ENCODE measurements around the gene ANKRD23.

ANKRD23 gene

DNA sequence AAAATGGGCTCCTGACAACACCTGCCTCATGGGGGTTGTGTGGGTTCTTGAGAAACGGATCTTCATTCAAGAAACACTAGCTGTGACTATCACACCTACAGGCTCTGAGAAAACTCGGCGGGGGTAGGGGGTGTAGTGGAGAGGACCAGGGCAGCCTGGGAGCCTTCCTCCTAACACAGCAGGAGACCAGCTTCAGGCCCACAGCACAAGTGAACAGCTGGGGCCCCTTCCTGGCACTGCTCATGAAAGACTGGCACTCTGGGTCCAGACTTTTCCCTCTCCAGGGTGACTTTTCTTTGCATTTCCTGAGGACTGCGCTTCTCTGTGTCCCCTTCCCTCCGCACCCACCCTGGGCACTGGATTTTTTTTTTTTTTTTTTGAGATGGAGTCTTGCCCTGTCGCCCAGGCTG is 33.2 kb upstream of the ANKRD23 start:
- no peak for DNase-seq (ENCODE audit: low read depth)
- TF ChIP-seq, protein P1, sequence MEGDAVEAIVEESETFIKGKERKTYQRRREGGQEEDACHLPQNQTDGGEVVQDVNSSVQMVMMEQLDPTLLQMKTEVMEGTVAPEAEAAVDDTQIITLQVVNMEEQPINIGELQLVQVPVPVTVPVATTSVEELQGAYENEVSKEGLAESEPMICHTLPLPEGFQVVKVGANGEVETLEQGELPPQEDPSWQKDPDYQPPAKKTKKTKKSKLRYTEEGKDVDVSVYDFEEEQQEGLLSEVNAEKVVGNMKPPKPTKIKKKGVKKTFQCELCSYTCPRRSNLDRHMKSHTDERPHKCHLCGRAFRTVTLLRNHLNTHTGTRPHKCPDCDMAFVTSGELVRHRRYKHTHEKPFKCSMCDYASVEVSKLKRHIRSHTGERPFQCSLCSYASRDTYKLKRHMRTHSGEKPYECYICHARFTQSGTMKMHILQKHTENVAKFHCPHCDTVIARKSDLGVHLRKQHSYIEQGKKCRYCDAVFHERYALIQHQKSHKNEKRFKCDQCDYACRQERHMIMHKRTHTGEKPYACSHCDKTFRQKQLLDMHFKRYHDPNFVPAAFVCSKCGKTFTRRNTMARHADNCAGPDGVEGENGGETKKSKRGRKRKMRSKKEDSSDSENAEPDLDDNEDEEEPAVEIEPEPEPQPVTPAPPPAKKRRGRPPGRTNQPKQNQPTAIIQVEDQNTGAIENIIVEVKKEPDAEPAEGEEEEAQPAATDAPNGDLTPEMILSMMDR (conservative IDR thresholded peaks at IDR 0.05; ENCODE audit: low read depth, low read length): no peak
- H3K4me3 ChIP-seq (ENCODE audit: low read depth, low read length): no peak overlapping the region

DNA sequence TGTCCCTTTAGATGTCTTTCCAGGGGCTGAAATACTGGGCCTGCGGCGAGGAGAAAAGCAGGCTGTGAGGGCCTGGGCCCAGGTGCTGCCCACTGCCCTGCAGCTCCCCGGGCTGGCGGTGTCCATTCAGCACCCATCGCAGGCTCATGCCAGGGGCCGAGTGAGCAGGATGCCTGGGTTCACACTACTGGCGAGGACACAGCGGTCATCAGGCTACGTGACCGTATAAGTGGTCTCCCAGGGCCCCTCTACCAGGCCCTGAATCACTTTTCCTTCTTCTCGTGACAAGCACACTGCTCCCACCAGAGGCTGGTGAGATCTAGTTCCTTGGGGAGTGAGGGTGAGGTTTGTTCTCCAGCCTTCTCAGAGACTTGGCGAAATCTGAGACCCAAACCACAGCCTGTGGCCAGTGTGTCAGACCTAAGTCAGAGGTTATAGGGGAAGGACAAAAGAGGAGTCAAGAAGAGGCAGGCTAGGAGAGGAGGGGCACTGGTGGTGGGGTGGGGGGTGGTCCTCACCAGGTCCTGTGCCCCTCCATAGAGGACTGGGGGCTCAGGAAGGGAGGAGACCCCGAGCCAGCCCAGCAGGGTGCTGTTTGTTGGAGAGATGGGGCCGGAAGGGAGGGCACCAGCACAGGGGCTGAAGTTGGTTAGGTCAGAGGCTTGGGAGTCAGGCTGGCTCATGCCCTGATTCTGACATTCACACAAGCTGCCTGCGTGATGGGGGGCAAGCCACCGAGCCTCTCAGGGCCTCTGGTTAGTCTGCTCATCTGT is 32.6 kb upstream of the ANKRD23 start:
- no peak overlapping the region for H3K4me3 ChIP-seq (ENCODE audit: low read depth, low read length)
- DNase-seq (ENCODE audit: low read depth): peak; percentile 57

DNA sequence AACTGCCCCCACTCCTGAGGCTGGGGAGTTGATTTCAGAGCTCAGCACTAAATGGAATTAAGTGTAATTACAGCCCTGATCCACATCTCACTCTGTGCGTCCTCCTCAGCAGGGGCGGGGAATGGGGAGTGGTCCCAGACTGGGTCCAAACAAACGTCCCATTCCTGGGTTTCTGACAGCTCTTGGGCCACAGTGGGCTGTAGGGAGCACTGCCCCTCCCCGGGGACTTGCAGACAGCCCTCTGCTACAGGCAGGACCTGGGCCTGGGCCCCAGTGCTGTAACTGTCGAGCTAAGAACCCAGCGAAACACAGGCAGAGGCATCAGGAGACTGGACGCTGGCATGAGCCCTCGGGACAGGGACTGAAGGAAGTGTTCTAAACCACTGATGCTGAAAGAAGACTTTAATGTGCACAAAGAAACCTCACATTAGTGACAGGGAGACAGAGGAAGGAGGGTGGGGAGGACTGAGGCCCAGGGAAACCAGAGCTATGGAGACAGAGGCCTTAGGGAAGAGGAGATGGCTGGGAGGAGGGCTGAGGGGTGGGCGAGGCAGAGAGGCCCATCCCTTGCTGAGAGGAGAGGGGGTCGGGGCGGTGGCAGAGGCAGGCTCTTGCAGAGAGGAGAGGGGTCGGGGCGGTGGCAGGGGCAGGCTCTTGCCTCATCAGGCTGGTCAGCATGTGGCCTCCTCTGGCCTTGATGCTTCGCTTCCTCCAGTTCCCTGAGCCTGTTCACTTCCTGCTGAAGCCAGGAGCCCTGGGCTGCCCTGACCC is 31.9 kb upstream of the ANKRD23 start:
- TF ChIP-seq, protein P1 (conservative IDR thresholded peaks at IDR 0.05; ENCODE audit: low read depth, low read length): peak; percentile 7
- peak; percentile 22 for DNase-seq (ENCODE audit: low read depth)
- no peak overlapping the region for H3K4me3 ChIP-seq (ENCODE audit: low read depth, low read length)

More for the DNA sequence above, 32.6 kb upstream of the ANKRD23 start:
- TF ChIP-seq, protein P1 (conservative IDR thresholded peaks at IDR 0.05; ENCODE audit: low read depth, low read length): no peak

DNA sequence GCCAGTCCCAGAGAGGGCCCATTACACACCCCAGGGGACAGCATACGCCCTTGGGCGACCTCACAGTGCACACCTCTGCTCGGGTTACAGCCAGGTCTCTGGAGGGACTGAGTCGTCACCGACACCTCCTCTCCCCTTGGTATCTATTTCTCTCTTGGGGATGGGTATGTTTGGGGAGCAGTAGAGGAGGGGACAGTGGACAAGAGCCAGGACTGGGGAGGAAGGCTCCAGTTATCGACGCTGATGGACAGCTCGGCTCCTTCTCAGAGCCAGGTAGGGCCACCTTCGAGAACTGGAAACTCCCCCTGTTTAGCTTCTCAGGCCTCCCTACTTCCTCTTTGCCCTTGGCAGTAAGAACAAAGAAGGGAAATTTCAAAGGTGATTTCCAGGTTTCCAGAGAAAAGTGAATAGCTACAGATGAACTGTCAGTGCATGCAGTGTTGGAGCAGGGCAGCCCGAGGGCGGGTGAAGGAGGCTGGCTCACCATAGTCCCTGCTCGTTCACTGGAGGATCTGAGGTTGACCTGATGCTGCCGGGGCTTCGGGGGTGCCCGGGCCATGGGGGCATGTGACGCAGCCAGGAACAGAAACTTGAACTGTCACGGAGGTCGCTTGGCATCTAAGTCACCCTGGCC is 30.5 kb upstream of the ANKRD23 start:
- no peak for DNase-seq (ENCODE audit: low read depth)
- TF ChIP-seq, protein P1 (conservative IDR thresholded peaks at IDR 0.05; ENCODE audit: low read depth, low read length): no peak
- no peak overlapping the region for H3K4me3 ChIP-seq (ENCODE audit: low read depth, low read length)

DNA sequence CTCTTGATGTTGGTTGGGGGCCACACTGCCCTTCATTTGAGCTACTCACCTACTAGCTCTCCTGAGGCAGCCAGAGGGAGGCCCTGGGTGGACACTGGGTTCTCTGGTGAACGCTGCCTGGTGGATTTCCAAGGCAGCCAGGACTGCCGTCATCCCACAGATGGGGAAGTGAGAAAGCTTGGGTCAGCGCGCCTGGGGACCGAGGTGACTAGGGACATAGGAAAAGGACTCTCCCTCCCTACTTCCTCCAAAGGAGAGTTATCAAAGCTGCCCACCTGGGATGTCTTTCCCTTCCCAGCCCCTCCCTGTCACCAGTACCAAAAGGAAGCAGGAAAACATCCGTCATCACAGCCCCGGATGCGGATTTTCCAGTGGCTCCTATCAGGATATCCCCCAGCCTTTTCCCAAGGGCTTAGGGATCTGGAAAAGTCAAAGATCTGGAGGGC is 29.9 kb upstream of the ANKRD23 start:
- no peak for DNase-seq (ENCODE audit: low read depth)
- no peak overlapping the region for H3K4me3 ChIP-seq (ENCODE audit: low read depth, low read length)
- TF ChIP-seq, protein P1 (conservative IDR thresholded peaks at IDR 0.05; ENCODE audit: low read depth, low read length): no peak

DNA sequence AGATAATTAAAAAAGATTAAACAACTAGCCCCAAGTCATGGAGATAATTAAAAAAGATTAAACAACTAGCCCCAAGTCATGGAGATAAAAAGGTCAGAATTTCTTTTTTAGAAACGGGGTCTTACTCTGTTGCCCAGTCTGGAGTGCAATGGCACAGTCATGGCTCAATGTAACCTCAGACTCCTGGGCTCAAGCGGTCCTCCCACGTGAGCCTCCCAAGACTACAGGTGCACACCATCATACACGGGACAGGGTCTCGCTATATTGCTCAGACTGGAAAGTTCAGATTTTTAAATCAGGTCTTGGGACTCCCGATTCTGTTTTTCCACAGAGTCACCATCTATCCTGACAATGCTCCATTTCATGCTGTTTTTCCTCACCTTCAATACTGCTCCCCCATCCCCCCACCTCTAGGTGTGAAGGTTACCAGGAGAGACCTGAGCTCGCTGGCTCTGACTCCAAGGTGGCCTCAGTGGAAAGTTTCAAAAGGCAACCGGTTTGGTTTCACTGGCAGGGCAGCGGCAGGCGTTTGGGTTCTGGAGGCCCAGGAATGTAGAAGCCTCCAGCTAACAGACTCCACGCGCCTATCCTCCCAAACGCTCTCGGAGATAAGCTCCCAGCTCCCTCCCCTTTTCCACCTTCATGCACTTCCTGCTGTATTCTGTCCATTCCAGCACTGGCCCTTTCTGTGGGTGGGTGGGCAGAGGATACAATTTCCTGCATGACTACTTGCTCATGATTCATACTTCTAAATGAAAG is 28.9 kb upstream of the ANKRD23 start:
- no peak overlapping the region for H3K4me3 ChIP-seq (ENCODE audit: low read depth, low read length)
- peak; percentile 39 for DNase-seq (ENCODE audit: low read depth)
- TF ChIP-seq, protein P1 (conservative IDR thresholded peaks at IDR 0.05; ENCODE audit: low read depth, low read length): no peak
